Common myeloid progenitor, CD34-positive (primary cell): ENCODE measurements around the gene ST8SIA4. TPM values are rescaled to one million over a fixed set of nuclear protein-coding genes. Genes with fewer than 3 reads are reported as not detected.

Experiments
- CTCF ChIA-PET: fragments of 350-600 bp; sonication (Branson Sonifier 250); formaldehyde crosslinking; loops from one replicate; lab custom pipeline; 2021; ENCODE audit warnings: antibody characterized with exemption; lab: Charles Lee
- POLR2A ChIA-PET: fragments of 350-600 bp; sonication (Branson Sonifier 250); formaldehyde crosslinking; loops from one replicate; lab custom pipeline; 2021; ENCODE audit warnings: antibody characterized with exemption; lab: Charles Lee
- DNase-seq, 3 donors: peaks; one replicate each; pipeline versions ENCODE4 v3.0.0 to v3.0.0-alpha.2; 2013
- H3K27ac ChIP-seq, 2 experiments: 1 replicate in 1 of 2; 2 replicates in 1 of 2; pipeline ENCODE4 v1.7.0; 2013; ENCODE audit warnings: inconsistent platforms in 2 of 2, low read length in 2 of 2, mild to moderate bottlenecking in 2 of 2, low read depth in 1 of 2, moderate library complexity in 1 of 2; ENCODE audit not compliant: severe bottlenecking in 2 of 2, insufficient read depth in 1 of 2, poor library complexity in 1 of 2
- H3K27me3 ChIP-seq, 5 experiments: replicated peaks in 2 of 5; 1 replicate in 3 of 5; 2 replicates in 2 of 5; pipeline versions ENCODE4 v1.6.1 to v1.7.0; 2013; ENCODE audit warnings: low read length in 4 of 5, mild to moderate bottlenecking in 2 of 5, moderate library complexity in 2 of 5, inconsistent platforms in 1 of 5; ENCODE audit not compliant: insufficient read depth in 5 of 5, control insufficient read depth in 4 of 5
- H3K36me3 ChIP-seq, 4 experiments: 1 replicate in 2 of 4; 2 replicates in 2 of 4; pipeline versions ENCODE4 v1.6.1 to v1.7.0; 2013; ENCODE audit warnings: low read length in 3 of 4, control low read depth in 1 of 4, mild to moderate bottlenecking in 1 of 4; ENCODE audit not compliant: control insufficient read depth in 4 of 4, insufficient read depth in 4 of 4
- H3K4me1 ChIP-seq, 4 experiments: 1 replicate in 3 of 4; 2 replicates in 1 of 4; pipeline versions ENCODE4 v1.6.1 to v1.7.1; 2013; ENCODE audit warnings: low read length in 3 of 4, mild to moderate bottlenecking in 3 of 4, control low read depth in 1 of 4, inconsistent platforms in 1 of 4, moderate library complexity in 1 of 4; ENCODE audit not compliant: control insufficient read depth in 4 of 4, insufficient read depth in 4 of 4; ENCODE audit errors: control extremely low read depth in 1 of 4
- H3K4me3 ChIP-seq, 7 experiments: 1 replicate in 4 of 7; 2 replicates in 3 of 7; pipeline versions ENCODE4 v1.5.1 to v1.7.0; 2013; ENCODE audit warnings: mild to moderate bottlenecking in 7 of 7, low read length in 6 of 7, moderate library complexity in 6 of 7, inconsistent platforms in 2 of 7, low read depth in 2 of 7, control low read depth in 1 of 7; ENCODE audit not compliant: insufficient read depth in 4 of 7, control insufficient read depth in 1 of 7; ENCODE audit errors: extremely low read depth in 1 of 7
- H3K9me3 ChIP-seq, 5 experiments: 1 replicate in 4 of 5; 2 replicates in 1 of 5; pipeline versions ENCODE4 v1.6.1 to v1.7.1; 2013; ENCODE audit warnings: low read length in 4 of 5, mild to moderate bottlenecking in 2 of 5, inconsistent platforms in 1 of 5, low read depth in 1 of 5, moderate library complexity in 1 of 5; ENCODE audit not compliant: control insufficient read depth in 4 of 5, insufficient read depth in 2 of 5; ENCODE audit errors: control extremely low read depth in 1 of 5
- WGBS: methylation state at CpG from one replicate; pipeline ENCODE4 v1.1.5; 2013; ENCODE audit not compliant: insufficient coverage; 5-methylcytosine and 5-hydroxymethylcytosine counted together
- polyA plus RNA-seq: library from polyadenylated mRNA; unstranded; fragments of 120-200 nt; gene quantifications from one replicate; pipeline ENCODE4 v1.2.1, GENCODE V29; 2013

The ST8SIA4 gene
- 13.6 TPM for polyA plus RNA-seq

- Histone ChIP-seq H3K9me3 (no peaks in the 10 kb centered on the region), H3K27ac (peak within 1 kb of the TSS; percentile 92 to 95), H3K27me3 (no peaks in the 10 kb centered on the region), H3K4me1 (peaks cover 17 to 53% (median 36%) of the 10 kb centered on the region in 4 experiments), H3K36me3 (no peaks in the 10 kb centered on the region), H3K4me3 (peak within 1 kb of the TSS; percentile 75 to 100 (median 96))
- DNase-seq: peak; percentile 92 to 97 (median 96)
- CTCF ChIA-PET: interaction anchor here (0.9 to 2.3 kb wide), 12 partner anchors 10 to 473 kb away, joined by 3 to 8 read pairs (median 4); no protein-coding TSS in a partner anchor
- POLR2A ChIA-PET: interaction anchor here (0.7 to 1.4 kb wide), 7 partner anchors 48 to 368 kb away, joined by 3 to 6 read pairs (median 4); partner anchors contain the start of gene FAM174A
- 0% methylated on average over 27 of the region's 43 CpGs for WGBS
These were observed at the start of gene ST8SIA4 for GRCh38 chr5:100903039-100903887. Gene ST8SIA4 (minus strand): TSS chr5:100903282. CDS start chr5:100902955, 327 bp downstream.

GRCh38 chr5:100950985-100951384, 47.9 kb upstream of the ST8SIA4 start:
- no peak overlapping the region for H3K4me3 ChIP-seq
- 83% methylated on average over 4 of the region's 4 CpGs for WGBS
- POLR2A ChIA-PET: no interaction called here
- H3K4me1 ChIP-seq: no peaks in the 10 kb centered on the region
- peaks cover 0 to 8% (median 5%) of the 10 kb centered on the region in 5 experiments for H3K9me3 ChIP-seq
- H3K27me3 ChIP-seq: no peaks in the 10 kb centered on the region
- CTCF ChIA-PET: no interaction called here
- H3K27ac ChIP-seq: no peak overlapping the region
- no peak for DNase-seq
- H3K36me3 ChIP-seq: no peaks in the 10 kb centered on the region

DNA sequence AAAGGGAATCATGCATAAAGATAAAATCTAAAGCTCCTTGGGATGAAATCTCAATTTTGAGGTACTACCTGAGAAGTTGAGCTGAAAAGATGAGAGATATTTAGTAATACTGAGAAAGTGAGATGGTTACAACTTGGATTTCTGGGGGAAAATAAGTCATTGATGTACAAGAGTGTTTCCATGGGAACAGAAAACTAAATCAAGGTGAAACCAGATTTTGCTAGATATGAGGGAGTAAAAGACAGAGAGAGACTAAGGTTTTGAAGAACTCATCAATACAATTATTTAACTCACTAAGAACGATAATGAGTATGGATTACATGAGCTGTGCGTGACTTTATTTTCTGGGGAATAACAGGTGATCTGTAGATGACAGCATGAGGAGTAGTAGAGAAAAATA, 10.2 kb upstream of the ST8SIA4 start:
- no peaks in the 10 kb centered on the region for H3K4me1 ChIP-seq
- CTCF ChIA-PET: no interaction called here
- H3K36me3 ChIP-seq: no peaks in the 10 kb centered on the region
- H3K4me3 ChIP-seq: no peak overlapping the region
- POLR2A ChIA-PET: no interaction called here
- no peak overlapping the region for H3K27ac ChIP-seq
- H3K27me3 ChIP-seq: no peaks in the 10 kb centered on the region
- no peaks in the 10 kb centered on the region for H3K9me3 ChIP-seq
- WGBS: 100% methylated on average over 1 of the region's 2 CpGs
- no peak for DNase-seq

- Histone ChIP-seq H3K27ac (no peak overlapping the region), H3K4me1 (peaks cover 5 to 13% (median 7%) of the 10 kb centered on the region in 4 experiments), H3K27me3 (no peaks in the 10 kb centered on the region), H3K36me3 (no peaks in the 10 kb centered on the region), H3K9me3 (no peaks in the 10 kb centered on the region), H3K4me3 (no peak overlapping the region)
- no peak for DNase-seq
- ChIA-PET POLR2A (no interaction called here), CTCF (no interaction called here)
- WGBS: 100% methylated on average over 1 of the region's 4 CpGs
These were observed 6.0 kb upstream of the ST8SIA4 start for GRCh38 chr5:100909034-100909433.

GRCh38 chr5:100905259-100905914, 2.3 kb upstream of the ST8SIA4 start:
- POLR2A ChIA-PET: no interaction called here
- 82% methylated on average over 2 of the region's 6 CpGs for WGBS
- H3K36me3 ChIP-seq: no peaks in the 10 kb centered on the region
- peak overlapping the region in 5 of 7 experiments; percentile 7 to 100 (median 91) for H3K4me3 ChIP-seq
- peak in 1 of 3 donors; percentile 30 for DNase-seq
- peaks cover 11 to 33% (median 21%) of the 10 kb centered on the region in 4 experiments for H3K4me1 ChIP-seq
- CTCF ChIA-PET: interaction anchor here (0.9 to 1.3 kb wide), 2 partner anchors 11 to 131 kb away, joined by 3 read pairs; no protein-coding TSS in a partner anchor
- no peaks in the 10 kb centered on the region for H3K9me3 ChIP-seq
- H3K27ac ChIP-seq: peak overlapping the region in 1 of 2 experiments; percentile 72
- no peaks in the 10 kb centered on the region for H3K27me3 ChIP-seq

DNA sequence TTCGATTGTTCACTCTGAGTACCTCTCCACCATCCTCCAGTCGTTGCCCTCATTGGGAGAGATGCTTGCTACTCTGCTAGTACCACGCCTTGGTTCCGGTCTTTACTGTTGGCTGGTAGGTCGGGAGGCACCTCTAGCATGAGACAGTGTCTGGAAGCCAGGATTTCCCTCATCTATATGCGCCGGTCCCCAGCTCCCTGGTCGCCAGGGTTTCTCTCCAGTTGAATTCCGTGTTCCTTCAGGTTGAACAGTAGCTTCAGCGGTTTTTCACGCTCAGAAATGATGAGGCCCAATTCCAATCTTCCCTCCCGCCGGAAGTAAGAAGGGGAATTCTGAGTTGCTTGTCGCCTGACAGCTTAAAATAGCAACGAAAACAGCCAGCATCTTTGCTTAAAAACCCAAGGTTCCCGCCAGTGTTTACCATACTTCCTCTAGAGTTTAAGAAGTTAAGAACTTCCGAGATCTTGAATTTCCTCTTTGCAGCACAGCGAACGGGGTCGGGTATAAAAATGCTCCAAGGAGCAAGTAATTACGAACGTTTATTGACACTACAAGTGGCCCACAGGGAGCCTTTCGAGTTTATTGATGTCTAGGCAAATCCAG, 1.3 kb upstream of the ST8SIA4 start:
- CTCF ChIA-PET: interaction anchor here (1.0 to 1.9 kb wide), 4 partner anchors 10 to 474 kb away, joined by 3 to 6 read pairs (median 3); no protein-coding TSS in a partner anchor
- no peaks in the 10 kb centered on the region for H3K36me3 ChIP-seq
- WGBS: 0% methylated on average over 22 of the region's 23 CpGs
- H3K4me1 ChIP-seq: peaks cover 11 to 43% (median 27%) of the 10 kb centered on the region in 4 experiments
- no peaks in the 10 kb centered on the region for H3K27me3 ChIP-seq
- peak overlapping the region; percentile 54 to 100 (median 91) for H3K4me3 ChIP-seq
- POLR2A ChIA-PET: no interaction called here
- DNase-seq: peak in 2 of 3 donors; percentile 65 to 73
- H3K27ac ChIP-seq: peak overlapping the region; percentile 53 to 72
- no peaks in the 10 kb centered on the region for H3K9me3 ChIP-seq
